H1 (cell line): ENCODE measurements around the gene TRIM71. TPM values are rescaled to one million over a fixed set of nuclear protein-coding genes. Genes with fewer than 3 reads are reported as not detected.

Experiments
- CTCF ChIA-PET: fragments of 300-600 bp; sonication (Branson Sonifier 250); formaldehyde crosslinking; loops from one replicate; lab custom pipeline; 2021; ENCODE audit not compliant: partially characterized antibody; lab: Charles Lee
- POLR2A ChIA-PET: fragments of 300-600 bp; sonication (Branson Sonifier 250); formaldehyde crosslinking; loops from one replicate; lab custom pipeline; 2021; ENCODE audit warnings: inconsistent platforms; ENCODE audit not compliant: partially characterized antibody; lab: Charles Lee
- DNase-seq, 2 experiments: peaks; one replicate each; pipeline versions ENCODE4 v3.0.0 to v3.0.0-alpha.2; 2010 to 2022; ENCODE audit warnings: low spot score in 2 of 2, low read depth in 1 of 2, mixed read lengths in 1 of 2
- FAIRE-seq: peaks from 2 replicates; lab custom pipeline; 2011; peaks lifted over from hg19 to GRCh38; lab: Jason Lieb, UNC
- H2AFZ ChIP-seq: 2 replicates; pipeline ENCODE4 v1.8.1; 2012; ENCODE audit warnings: low read length, inconsistent platforms
- H2AK5ac ChIP-seq: 2 replicates; pipeline ENCODE4 v1.6.1; 2013; ENCODE audit warnings: low read depth, low read length
- H2BK120ac ChIP-seq: replicated peaks from 2 replicates; pipeline ENCODE3; 2013; ENCODE audit warnings: low read depth, low read length, inconsistent platforms
- H2BK12ac ChIP-seq: 2 replicates; pipeline ENCODE4 v1.6.1; 2013; ENCODE audit warnings: low read depth, low read length
- H2BK15ac ChIP-seq: 2 replicates; pipeline ENCODE4 v1.6.1; 2013; ENCODE audit warnings: low read length
- H2BK20ac ChIP-seq: 2 replicates; pipeline ENCODE4 v1.6.1; 2013; ENCODE audit warnings: low read length
- H2BK5ac ChIP-seq: 2 replicates; pipeline ENCODE4 v1.6.1; 2013; ENCODE audit warnings: low read depth, low read length
- H3K14ac ChIP-seq: 2 replicates; pipeline ENCODE4 v1.6.1; 2013; ENCODE audit warnings: inconsistent platforms; ENCODE audit not compliant: insufficient read length
- H3K18ac ChIP-seq: 2 replicates; pipeline ENCODE4 v1.6.1; 2013; ENCODE audit warnings: low read length; ENCODE audit errors: extremely low read depth
- H3K23ac ChIP-seq: 2 replicates; pipeline ENCODE4 v1.6.1; 2013; ENCODE audit warnings: inconsistent platforms; ENCODE audit not compliant: insufficient read length
- H3K23me2 ChIP-seq: 2 replicates; pipeline ENCODE4 v1.6.1; 2013; ENCODE audit warnings: low read depth, low read length
- H3K27ac ChIP-seq: 2 replicates; pipeline ENCODE4 v1.6.1; 2011; ENCODE audit warnings: low read depth, low read length, inconsistent platforms
- H3K27me3 ChIP-seq, 4 experiments: replicated peaks in 1 of 4; 1 replicate in 1 of 4; 2 replicates in 3 of 4; pipeline versions ENCODE4 v1.6.1 to v1.8.1; 2011 to 2013; ENCODE audit warnings: low read length in 3 of 4, mild to moderate bottlenecking in 3 of 4, inconsistent platforms in 2 of 4, mixed read lengths in 2 of 4, moderate library complexity in 1 of 4; ENCODE audit not compliant: control insufficient read depth in 3 of 4, insufficient read depth in 3 of 4; ENCODE audit errors: extremely low read depth in 1 of 4
- H3K36me3 ChIP-seq, 4 experiments: 2 replicates each; pipeline versions ENCODE4 v1.6.1 to v1.8.1; 2011 to 2013; ENCODE audit warnings: mild to moderate bottlenecking in 4 of 4, low read length in 3 of 4, moderate library complexity in 2 of 4, control low read depth in 1 of 4, inconsistent platforms in 1 of 4; ENCODE audit not compliant: insufficient read depth in 4 of 4, control insufficient read depth in 2 of 4
- H3K4ac ChIP-seq: replicated peaks from 2 replicates; pipeline ENCODE3; 2013; ENCODE audit warnings: low read length, low read depth, mixed read lengths, inconsistent platforms; ENCODE audit not compliant: insufficient read length
- H3K4me1 ChIP-seq, 4 experiments: replicated peaks in 1 of 4; 1 replicate in 1 of 4; 2 replicates in 3 of 4; pipeline versions ENCODE4 v1.6.1 to v1.8.1; 2011 to 2013; ENCODE audit warnings: low read length in 3 of 4, inconsistent platforms in 2 of 4, mixed read lengths in 1 of 4; ENCODE audit not compliant: insufficient read depth in 4 of 4, control insufficient read depth in 3 of 4
- H3K4me2 ChIP-seq, 2 experiments: 2 replicates each; pipeline versions ENCODE4 v1.6.1 to v1.8.1; 2011 to 2013; ENCODE audit warnings: low read depth in 2 of 2, low read length in 2 of 2, control low read depth in 1 of 2, inconsistent platforms in 1 of 2, mild to moderate bottlenecking in 1 of 2; ENCODE audit not compliant: insufficient read depth in 1 of 2
- H3K4me3 ChIP-seq, 4 experiments: fragments of 200-600, 300-600 bp in 1 of 4; sonication (generic), shearing (Covaris generic), sonication (Bioruptor Twin) in 1 of 4; 2 replicates each; pipeline versions ENCODE4 v1.5.1 to v1.8.1; 2011 to 2016; ENCODE audit warnings: low read length in 4 of 4, low read depth in 3 of 4, control low read depth in 2 of 4, inconsistent platforms in 2 of 4, mild to moderate bottlenecking in 2 of 4, mixed read lengths in 1 of 4, moderate library complexity in 1 of 4; ENCODE audit not compliant: insufficient read depth in 2 of 4; ENCODE audit errors: extremely low read depth in 1 of 4
- H3K56ac ChIP-seq: replicated peaks from 2 replicates; pipeline ENCODE3; 2013; ENCODE audit warnings: low read depth, mild to moderate bottlenecking, mixed read lengths, low read length, inconsistent platforms; ENCODE audit not compliant: insufficient read length
- H3K79me1 ChIP-seq: 2 replicates; pipeline ENCODE4 v1.6.1; 2013; ENCODE audit warnings: low read depth, low read length, control low read depth
- H3K79me2 ChIP-seq, 2 experiments: 2 replicates each; pipeline versions ENCODE4 v1.6.1 to v1.8.1; 2012 to 2013; ENCODE audit warnings: low read length in 2 of 2, mild to moderate bottlenecking in 2 of 2, inconsistent platforms in 1 of 2; ENCODE audit not compliant: insufficient read depth in 2 of 2, control insufficient read depth in 1 of 2
- H3K9ac ChIP-seq, 4 experiments: replicated peaks in 1 of 4; 1 replicate in 1 of 4; 2 replicates in 3 of 4; pipeline versions ENCODE4 v1.6.1 to v1.8.1; 2011 to 2013; ENCODE audit warnings: low read depth in 3 of 4, low read length in 3 of 4, control low read depth in 2 of 4, mild to moderate bottlenecking in 2 of 4, moderate library complexity in 2 of 4, inconsistent platforms in 1 of 4; ENCODE audit errors: extremely low read depth in 1 of 4
- H3K9me3 ChIP-seq, 2 experiments: 2 replicates each; pipeline versions ENCODE4 v1.6.1 to v1.8.1; 2012 to 2013; ENCODE audit warnings: mild to moderate bottlenecking in 2 of 2, moderate library complexity in 2 of 2, control low read depth in 1 of 2, inconsistent platforms in 1 of 2, low read depth in 1 of 2, low read length in 1 of 2, mixed read lengths in 1 of 2; ENCODE audit not compliant: insufficient read depth in 2 of 2
- H4K20me1 ChIP-seq, 2 experiments: replicated peaks in 1 of 2; 2 replicates each; pipeline versions ENCODE3 to v1.8.1; 2011 to 2013; ENCODE audit warnings: inconsistent platforms in 2 of 2, low read length in 2 of 2, mild to moderate bottlenecking in 1 of 2; ENCODE audit not compliant: insufficient read depth in 2 of 2, control insufficient read depth in 1 of 2
- H4K5ac ChIP-seq: 2 replicates; pipeline ENCODE4 v1.6.1; 2013; ENCODE audit warnings: low read length, low read depth, mixed read lengths, inconsistent platforms; ENCODE audit not compliant: insufficient read length
- H4K8ac ChIP-seq: 2 replicates; pipeline ENCODE4 v1.8.0; 2013; ENCODE audit warnings: mild to moderate bottlenecking, moderate library complexity, low read length, inconsistent platforms; ENCODE audit not compliant: insufficient read depth; ENCODE audit errors: extremely low read depth
- H4K91ac ChIP-seq: replicated peaks from 2 replicates; pipeline ENCODE3; 2013; ENCODE audit warnings: low read length, mixed read lengths, inconsistent platforms; ENCODE audit not compliant: insufficient read length
- BRCA1 ChIP-seq: IDR thresholded peaks from 2 replicates; pipeline ENCODE4 v1.6.1; 2012; ENCODE audit warnings: low read depth, low read length, improper control_type of control experiment
- CEBPB ChIP-seq: IDR thresholded peaks from 2 replicates; pipeline ENCODE4 v1.6.1; 2012; ENCODE audit warnings: low read depth, low read length
- CHD1 ChIP-seq: IDR thresholded peaks from 2 replicates; pipeline ENCODE4 v1.6.1; 2012; ENCODE audit warnings: low read depth, low read length, improper control_type of control experiment
- EGR1 ChIP-seq: IDR thresholded peaks from 2 replicates; pipeline ENCODE4 v1.6.1; 2011; ENCODE audit warnings: low read depth, low read length, borderline replicate concordance
- FOSL1 ChIP-seq: IDR thresholded peaks from 2 replicates; pipeline ENCODE4 v1.6.1; 2011; ENCODE audit warnings: mild to moderate bottlenecking, low read depth, low read length, moderate library complexity; ENCODE audit not compliant: insufficient read depth
- HDAC6 ChIP-seq: IDR thresholded peaks from one replicate; pipeline ENCODE4 v1.7.1; 2012; ENCODE audit warnings: low read depth, mild to moderate bottlenecking, inconsistent platforms, low read length, moderate library complexity
- KDM4A ChIP-seq: IDR thresholded peaks from one replicate; pipeline ENCODE4 v1.7.1; 2012; ENCODE audit warnings: low read depth, mild to moderate bottlenecking, moderate library complexity, low read length, inconsistent platforms; ENCODE audit not compliant: severe bottlenecking
- MAFK ChIP-seq: IDR thresholded peaks from 2 replicates; pipeline ENCODE4 v1.6.1; 2012; ENCODE audit warnings: low read depth, mild to moderate bottlenecking, improper control_type of control experiment, low read length
- PHF8 ChIP-seq: fragments of 200-600 bp; sonication (generic); conservative IDR thresholded peaks from 2 replicates; pipeline ENCODE4 v1.7.1; 2012; ENCODE audit warnings: low read depth, mild to moderate bottlenecking, inconsistent platforms, low read length, moderate library complexity
- POLR2AphosphoS5 ChIP-seq: IDR thresholded peaks from 2 replicates; pipeline ENCODE4 v1.6.1; 2011; ENCODE audit warnings: low read depth, low read length
- RAD21 ChIP-seq, 2 experiments: IDR thresholded peaks in 1 of 2; conservative IDR thresholded peaks in 1 of 2; 2 replicates each; pipeline ENCODE4 v1.6.1; 2011; ENCODE audit warnings: low read depth in 2 of 2, low read length in 2 of 2, improper control_type of control experiment in 1 of 2, inconsistent platforms in 1 of 2, mild to moderate bottlenecking in 1 of 2, moderate library complexity in 1 of 2
- SIX5 ChIP-seq: IDR thresholded peaks from 2 replicates; pipeline ENCODE4 v1.6.1; 2011; ENCODE audit warnings: mild to moderate bottlenecking, low read depth, low read length
- SP1 ChIP-seq: IDR thresholded peaks from 2 replicates; pipeline ENCODE4 v1.6.1; 2011; ENCODE audit warnings: low read depth, low read length
- TAF7 ChIP-seq: optimal IDR thresholded peaks from 2 replicates; pipeline ENCODE3; 2011; ENCODE audit warnings: low read depth, mild to moderate bottlenecking, inconsistent platforms, low read length, moderate library complexity, borderline replicate concordance
- WGBS, 2 experiments: shearing (Covaris generic) in 1 of 2; methylation state at CpG; one replicate each; pipeline versions ENCODE4 v1.1.6 to v1.1.7; 2013 to 2015; ENCODE audit warnings: low lambda C conversion rate in 2 of 2, mixed read lengths in 2 of 2, inconsistent platforms in 1 of 2, low coverage in 1 of 2, missing lambda C conversion rate in 1 of 2; ENCODE audit not compliant: insufficient replicate concordance in 2 of 2, insufficient coverage in 1 of 2, insufficient read length in 1 of 2; ENCODE audit errors: extremely low coverage in 1 of 2, missing lambda C conversion rate in 1 of 2; 5-methylcytosine and 5-hydroxymethylcytosine counted together
- polyA plus RNA-seq, 7 experiments: library from polyadenylated mRNA; depleted of rRNA in 3 of 7; stranded (reverse) in 5 of 7; unstranded in 2 of 7; fragments of >200 nt in 5 of 7; fragments of 200-250 nt in 2 of 7; gene quantifications; 1 replicate in 5 of 7; 2 replicates in 1 of 7; 4 replicates in 1 of 7; pipeline versions ENCODE4 v1.2.1 to v1.2.3, GENCODE V29; 2011 to 2013; ENCODE audit warnings: missing spikeins in 2 of 7, mixed read lengths in 2 of 7
- total RNA-seq: library from RNA; stranded (reverse); fragmentation: NEBNext Ultra II Directional; extraction: Animal tissue kit (Norgen Biotek cat#: 25700); gene quantifications from 2 replicates; pipeline ENCODE4 v1.2.1, GENCODE V29; 2021

The TRIM71 gene
- total and polyA plus RNA-seq, 2 of the 8 experiments (the other 6 are each of a cell fraction or from before 2014, with no cell fraction given), result 53.7 to 293 TPM

DNA sequence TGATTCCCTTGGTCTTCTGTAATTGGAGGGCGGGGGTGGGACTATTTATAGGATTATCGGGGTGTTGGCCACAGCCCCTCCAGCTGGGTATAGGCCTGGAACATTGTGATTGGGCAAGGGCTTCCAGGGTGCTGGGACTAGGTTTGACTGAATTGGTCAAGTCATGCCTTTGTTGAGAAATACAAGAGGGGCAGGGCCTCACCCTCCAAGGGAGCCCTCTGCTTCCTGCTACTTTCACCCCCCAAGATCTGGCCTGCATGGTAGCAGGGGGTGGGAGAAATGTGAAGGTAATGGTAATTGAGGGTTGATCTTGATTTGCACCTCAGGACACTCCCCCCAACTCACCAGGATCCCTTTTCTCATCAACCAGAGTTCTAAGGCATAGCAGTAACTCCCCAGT lies 25.2 kb downstream of the TRIM71 start:
- peak overlapping the region; percentile 91; the same call in 1 of the 2 replicates for H3K18ac ChIP-seq
- peak overlapping the region; percentile 84 for H2BK5ac ChIP-seq
- peak overlapping the region in 2 of 4 experiments; percentile 21 to 33; a peak in 3 of 7 replicates for H3K9ac ChIP-seq
- H2BK120ac ChIP-seq, result no peak overlapping the region
- peaks cover 71 to 98% of the 10 kb centered on the region in 2 experiments for H3K79me2 ChIP-seq
- H2BK12ac ChIP-seq, result peak overlapping the region; percentile 5; the same call in 1 of the 2 replicates
- H3K4me2 ChIP-seq, result peak overlapping the region; percentile 73 to 93
- H3K4me1 ChIP-seq, result peaks cover 44 to 65% (median 62%) of the 10 kb centered on the region in 4 experiments
- H2BK20ac ChIP-seq, result no peak overlapping the region
- H3K56ac ChIP-seq, result no peak overlapping the region
- no peak overlapping the region for H3K14ac ChIP-seq
- 13% methylated on average over 2 of the region's 2 CpGs; no CpG with 5 or more reads in 1 of the 2 experiments for WGBS, 2 experiments
- peaks cover 2% of the 10 kb centered on the region; the same call in 1 of the 2 replicates for H3K79me1 ChIP-seq
- peaks cover 0 to 3% (median 0%) of the 10 kb centered on the region in 4 experiments; a peak in 1 of 8 replicates for H3K36me3 ChIP-seq
- no peak overlapping the region for H3K23ac ChIP-seq
- peak overlapping the region; percentile 30; the same call in 1 of the 2 replicates for H3K27ac ChIP-seq
- H4K8ac ChIP-seq, result no peak overlapping the region
- CTCF ChIA-PET, result interaction anchor here (0.9 to 5.5 kb wide), 6 partner anchors 9 to 55 kb away, joined by 3 to 34 read pairs (median 4); no protein-coding TSS in a partner anchor
- no peak overlapping the region for H2AFZ ChIP-seq
- no peak overlapping the region for H4K91ac ChIP-seq
- FAIRE-seq, result no peak
- no peaks in the 10 kb centered on the region for H3K27me3 ChIP-seq
- H3K4ac ChIP-seq, result peak overlapping the region; percentile 2
- peak overlapping the region; percentile 69 for H4K5ac ChIP-seq
- peak overlapping the region; percentile 12 to 57 (median 27); a peak in 6 of 8 replicates for H3K4me3 ChIP-seq
- H2AK5ac ChIP-seq, result no peak overlapping the region
- no peak overlapping the region for H2BK15ac ChIP-seq
- no peaks in the 10 kb centered on the region for H3K9me3 ChIP-seq
- H4K20me1 ChIP-seq, result peaks cover 22 to 32% of the 10 kb centered on the region in 2 experiments
- DNase-seq, result no peak
- POLR2A ChIA-PET, result interaction anchor here (0.9 to 17.0 kb wide), 14 partner anchors 9 to 114 kb away, joined by 3 to 303 read pairs (median 29); partner anchors contain the start of gene TRIM71
- no peaks in the 10 kb centered on the region; the same call in 1 of the 2 replicates for H3K23me2 ChIP-seq
- TF ChIP-seq SP1, result 0 out of 2 replicates have a peak, but pooled peaks have one; percentile 22
- no peak for TF ChIP-seq BRCA1
- no peak for TF ChIP-seq PHF8
- no peak for TF ChIP-seq MAFK
- no peak for TF ChIP-seq SIX5
- TF ChIP-seq POLR2AphosphoS5, result peak; percentile 75; the same call in 1 of the 2 replicates
- no peak for TF ChIP-seq FOSL1
- no peak for TF ChIP-seq CHD1
- TF ChIP-seq EGR1, result no peak
- no peak for TF ChIP-seq RAD21 (IDR thresholded peaks at IDR 0.05 in 1 of 2, conservative IDR thresholded peaks at IDR 0.05 in 1 of 2; ENCODE audit: low read depth in 2 of 2, low read length in 2 of 2)
- TF ChIP-seq CEBPB, result no peak
- TF ChIP-seq TAF7, result no peak
- no peak for TF ChIP-seq KDM4A
- no peak for TF ChIP-seq HDAC6
